Activated CD4-positive, alpha-beta T cell treated with anti-CD3 and anti-CD28 coated beads for 36 hours (primary cell): ENCODE data around the gene MPPE1. TPM values are rescaled to one million over a fixed set of nuclear protein-coding genes. Genes with fewer than 3 reads are reported as not detected.
"Not testable (repeated sequence)": the region's sequence is repeated elsewhere in the genome, so short reads cannot be mapped to it uniquely, and the experiment has no call there.

Source experiments
- ATAC-seq: fragments of 200-7000 bp; cut with Tn5 transposase; one replicate; pipeline ENCODE4 v1.10.0; 2021; ENCODE audit warnings: mild to moderate bottlenecking, moderate library complexity
- CTCF ChIA-PET: fragments of 350-600 bp; sonication (Branson Sonifier 250); formaldehyde crosslinking; loops from one replicate; lab custom pipeline; 2021; ENCODE audit warnings: antibody characterized with exemption; lab: Charles Lee
- POLR2A ChIA-PET: fragments of 350-600 bp; sonication (Branson Sonifier 250); formaldehyde crosslinking; loops from one replicate; lab custom pipeline; 2021; ENCODE audit warnings: antibody characterized with exemption, inconsistent platforms; lab: Charles Lee
- DNase-seq: peaks from one replicate; pipeline ENCODE4 v3.0.0-alpha.2; 2020
- H3K27ac Mint-ChIP-seq: one replicate; pipeline ENCODE4 v1.8.0; 2021; ENCODE audit warnings: mixed read lengths
- H3K27me3 Mint-ChIP-seq: one replicate; pipeline ENCODE4 v1.8.0; 2021; ENCODE audit warnings: mixed read lengths
- H3K36me3 Mint-ChIP-seq: one replicate; pipeline ENCODE4 v1.8.0; 2021; ENCODE audit warnings: low read depth, mixed read lengths
- H3K4me1 Mint-ChIP-seq: one replicate; pipeline ENCODE4 v1.8.0; 2021; ENCODE audit warnings: mixed read lengths
- H3K4me3 Mint-ChIP-seq: one replicate; pipeline ENCODE4 v1.8.0; 2021; ENCODE audit warnings: mild to moderate bottlenecking, moderate library complexity, mixed read lengths
- H3K9me3 Mint-ChIP-seq: one replicate; pipeline ENCODE4 v1.8.0; 2021; ENCODE audit warnings: low read depth, mixed read lengths
- intact Hi-C, 2 experiments: fragments of 100-400 bp; cut with DNase I in 1 of 2; cut with micrococcal nuclease in 1 of 2; formaldehyde crosslinking; loops; one replicate each; pipeline versions ENCODE4 v1.14.2 to v1.15.1; 2022 to 2024; cut with DNase I, micrococcal nuclease
- total RNA-seq, 2 experiments: library from RNA; stranded (reverse); gene quantifications; one replicate each; pipeline ENCODE4 v1.2.3, GENCODE V29; 2021

MPPE1 gene
- total RNA-seq, 2 experiments from 2014 or later, result 22.4 to 29.6 TPM

GRCh38 chr18:11899063-11899462 is 9.1 kb downstream of the MPPE1 start:
- DNase-seq, result no peak
- Mint-ChIP-seq H3K36me3 (peaks cover 34% of the 10 kb centered on the region), H3K4me1 (no peaks in the 10 kb centered on the region), H3K27ac (no peak overlapping the region), H3K27me3 (no peaks in the 10 kb centered on the region), H3K4me3 (no peak overlapping the region), H3K9me3 (no peaks in the 10 kb centered on the region)
- CTCF ChIA-PET, result interaction anchor here (0.7 kb wide), 1 partner anchor 175 kb away, joined by 3 read pairs; no protein-coding TSS in a partner anchor
- intact Hi-C loops, result no loop called here
- ATAC-seq, result no peak
- POLR2A ChIA-PET, result no interaction called here

- H3K27ac Mint-ChIP-seq, result no peak overlapping the region
- intact Hi-C loops, result no loop called here
- no peaks in the 10 kb centered on the region for H3K9me3 Mint-ChIP-seq
- ATAC-seq (no peak), DNase-seq (no peak)
- H3K4me3 Mint-ChIP-seq, result no peak overlapping the region
- POLR2A ChIA-PET, result no interaction called here
- H3K36me3 Mint-ChIP-seq, result peaks cover 42% of the 10 kb centered on the region
- CTCF ChIA-PET, result interaction anchor here (0.5 kb wide), 1 partner anchor 67 kb away, joined by 3 read pairs; no protein-coding TSS in a partner anchor
- no peaks in the 10 kb centered on the region for H3K4me1 Mint-ChIP-seq
- H3K27me3 Mint-ChIP-seq, result no peaks in the 10 kb centered on the region
Observed at GRCh38 chr18:11897781-11898180, 10.3 kb downstream of the MPPE1 start.

GRCh38 chr18:11892438-11892837 is 15.7 kb downstream of the MPPE1 start:
- H3K4me3 Mint-ChIP-seq, DNase-seq, CTCF ChIA-PET, H3K4me1 Mint-ChIP-seq, intact Hi-C loops, H3K27ac Mint-ChIP-seq, H3K9me3 Mint-ChIP-seq, H3K27me3 Mint-ChIP-seq, POLR2A ChIA-PET, ATAC-seq: not testable (repeated sequence)
- H3K36me3 Mint-ChIP-seq, result peaks cover 31% of the 10 kb centered on the region

GRCh38 chr18:11891737-11892136 is 16.4 kb downstream of the MPPE1 start:
- H3K9me3 Mint-ChIP-seq, result no peaks in the 10 kb centered on the region
- no peak overlapping the region for H3K4me3 Mint-ChIP-seq
- H3K27me3 Mint-ChIP-seq, result no peaks in the 10 kb centered on the region
- intact Hi-C loops, result no loop called here
- ATAC-seq (no peak), DNase-seq (no peak)
- H3K36me3 Mint-ChIP-seq, result peaks cover 27% of the 10 kb centered on the region
- peaks cover 7% of the 10 kb centered on the region for H3K4me1 Mint-ChIP-seq
- H3K27ac Mint-ChIP-seq, result no peak overlapping the region
- POLR2A ChIA-PET, result no interaction called here
- CTCF ChIA-PET, result no interaction called here

GRCh38 chr18:11889284-11889683 is 18.8 kb downstream of the MPPE1 start:
- CTCF ChIA-PET, result interaction anchor here (1.3 kb wide), 1 partner anchor 18 kb away, joined by 3 read pairs; no protein-coding TSS in a partner anchor

GRCh38 chr18:11888726-11889125 is 19.4 kb downstream of the MPPE1 start:
- ATAC-seq (no peak), DNase-seq (no peak)
- intact Hi-C loops, result no loop called here
- H3K36me3 Mint-ChIP-seq, result peaks cover 23% of the 10 kb centered on the region
- no peaks in the 10 kb centered on the region for H3K9me3 Mint-ChIP-seq
- no peak overlapping the region for H3K4me3 Mint-ChIP-seq
- H3K4me1 Mint-ChIP-seq, result peaks cover 7% of the 10 kb centered on the region
- no peaks in the 10 kb centered on the region for H3K27me3 Mint-ChIP-seq
- POLR2A ChIA-PET, result no interaction called here
- H3K27ac Mint-ChIP-seq, result no peak overlapping the region
- CTCF ChIA-PET, result interaction anchor here (0.7 to 1.3 kb wide), 2 partner anchors 17 to 107 kb away, joined by 3 read pairs; no protein-coding TSS in a partner anchor

More at GRCh38 chr18:11889284-11889683, 18.8 kb downstream of the MPPE1 start:
- no peaks in the 10 kb centered on the region for H3K27me3 Mint-ChIP-seq
- no peaks in the 10 kb centered on the region for H3K9me3 Mint-ChIP-seq
- intact Hi-C loops, result no loop called here
- H3K36me3 Mint-ChIP-seq, result peaks cover 24% of the 10 kb centered on the region
- DNase-seq (no peak), ATAC-seq (no peak)
- POLR2A ChIA-PET, result no interaction called here
- H3K4me3 Mint-ChIP-seq, result no peak overlapping the region
- no peak overlapping the region for H3K27ac Mint-ChIP-seq
- H3K4me1 Mint-ChIP-seq, result peaks cover 7% of the 10 kb centered on the region

GRCh38 chr18:11887328-11888128 is 20.6 kb downstream of the MPPE1 start:
- no peaks in the 10 kb centered on the region for H3K9me3 Mint-ChIP-seq
- ATAC-seq (peak; percentile 73), DNase-seq (no peak)
- ChIA-PET CTCF (interaction anchor here (0.7 kb wide), 1 partner anchor 8 kb away, joined by 3 read pairs; no protein-coding TSS in a partner anchor), POLR2A (interaction anchor here (0.5 kb wide), 1 partner anchor 159 kb away, joined by 3 read pairs; no protein-coding TSS in a partner anchor)
- peaks cover 13% of the 10 kb centered on the region for H3K36me3 Mint-ChIP-seq
- no peak overlapping the region for H3K4me3 Mint-ChIP-seq
- no peaks in the 10 kb centered on the region for H3K27me3 Mint-ChIP-seq
- H3K4me1 Mint-ChIP-seq, result peaks cover 7% of the 10 kb centered on the region
- intact Hi-C loops, result no loop called here
- H3K27ac Mint-ChIP-seq, result peak overlapping the region; percentile 12

GRCh38 chr18:11886577-11887110 is 21.5 kb downstream of the MPPE1 start:
- no peak overlapping the region for H3K27ac Mint-ChIP-seq
- H3K4me3 Mint-ChIP-seq, result no peak overlapping the region
- ChIA-PET CTCF (interaction anchor here (0.6 kb wide), 1 partner anchor 149 kb away, joined by 3 read pairs; no protein-coding TSS in a partner anchor), POLR2A (no interaction called here)
- intact Hi-C loops, result no loop called here
- peaks cover 7% of the 10 kb centered on the region for H3K4me1 Mint-ChIP-seq
- peaks cover 13% of the 10 kb centered on the region for H3K36me3 Mint-ChIP-seq
- no peak for ATAC-seq
- no peaks in the 10 kb centered on the region for H3K27me3 Mint-ChIP-seq
- H3K9me3 Mint-ChIP-seq, result no peaks in the 10 kb centered on the region
- no peak for DNase-seq

- CTCF ChIA-PET, result interaction anchor here (0.6 to 0.9 kb wide), 2 partner anchors 10 to 39 kb away, joined by 3 read pairs; no protein-coding TSS in a partner anchor
- intact Hi-C loops, result no loop called here
- Mint-ChIP-seq H3K4me3 (no peak overlapping the region), H3K27me3 (no peaks in the 10 kb centered on the region), H3K36me3 (peaks cover 14% of the 10 kb centered on the region), H3K4me1 (peaks cover 7% of the 10 kb centered on the region), H3K27ac (no peak overlapping the region), H3K9me3 (no peaks in the 10 kb centered on the region)
- no peak for ATAC-seq
- POLR2A ChIA-PET, result no interaction called here
- DNase-seq, result no peak
Observed at GRCh38 chr18:11885278-11885947, 22.7 kb downstream of the MPPE1 start.

- intact Hi-C loops, result no loop called here
- DNase-seq (no peak), ATAC-seq (no peak)
- Mint-ChIP-seq H3K27me3 (no peaks in the 10 kb centered on the region), H3K4me3 (no peak overlapping the region), H3K9me3 (no peaks in the 10 kb centered on the region), H3K4me1 (peaks cover 7% of the 10 kb centered on the region), H3K27ac (no peak overlapping the region), H3K36me3 (peaks cover 14% of the 10 kb centered on the region)
- ChIA-PET CTCF (no interaction called here), POLR2A (no interaction called here)
Observed at GRCh38 chr18:11884396-11885030, 23.6 kb downstream of the MPPE1 start.

- ChIA-PET CTCF (no interaction called here), POLR2A (no interaction called here)
- Mint-ChIP-seq H3K4me3 (no peak overlapping the region), H3K9me3 (no peaks in the 10 kb centered on the region), H3K27me3 (no peaks in the 10 kb centered on the region), H3K36me3 (peaks cover 12% of the 10 kb centered on the region), H3K27ac (no peak overlapping the region), H3K4me1 (peaks cover 7% of the 10 kb centered on the region)
- intact Hi-C loops, result no loop called here
- ATAC-seq (no peak), DNase-seq (no peak)
Observed at GRCh38 chr18:11883153-11883552, 25.0 kb downstream of the MPPE1 start.
